GM12892 (cell line): ENCODE measurements around the gene CDH22.

ENCODE experiments used
- POLR2A ChIP-seq: IDR thresholded peaks from 2 replicates; pipeline ENCODE4 v1.6.1; 2011; ENCODE audit warnings: low read depth, low read length, control low read depth
- TAF1 ChIP-seq: IDR thresholded peaks from 2 replicates; pipeline ENCODE4 v1.6.1; 2011; ENCODE audit warnings: low read depth, mild to moderate bottlenecking, control low read depth, low read length, borderline replicate concordance

DNA sequence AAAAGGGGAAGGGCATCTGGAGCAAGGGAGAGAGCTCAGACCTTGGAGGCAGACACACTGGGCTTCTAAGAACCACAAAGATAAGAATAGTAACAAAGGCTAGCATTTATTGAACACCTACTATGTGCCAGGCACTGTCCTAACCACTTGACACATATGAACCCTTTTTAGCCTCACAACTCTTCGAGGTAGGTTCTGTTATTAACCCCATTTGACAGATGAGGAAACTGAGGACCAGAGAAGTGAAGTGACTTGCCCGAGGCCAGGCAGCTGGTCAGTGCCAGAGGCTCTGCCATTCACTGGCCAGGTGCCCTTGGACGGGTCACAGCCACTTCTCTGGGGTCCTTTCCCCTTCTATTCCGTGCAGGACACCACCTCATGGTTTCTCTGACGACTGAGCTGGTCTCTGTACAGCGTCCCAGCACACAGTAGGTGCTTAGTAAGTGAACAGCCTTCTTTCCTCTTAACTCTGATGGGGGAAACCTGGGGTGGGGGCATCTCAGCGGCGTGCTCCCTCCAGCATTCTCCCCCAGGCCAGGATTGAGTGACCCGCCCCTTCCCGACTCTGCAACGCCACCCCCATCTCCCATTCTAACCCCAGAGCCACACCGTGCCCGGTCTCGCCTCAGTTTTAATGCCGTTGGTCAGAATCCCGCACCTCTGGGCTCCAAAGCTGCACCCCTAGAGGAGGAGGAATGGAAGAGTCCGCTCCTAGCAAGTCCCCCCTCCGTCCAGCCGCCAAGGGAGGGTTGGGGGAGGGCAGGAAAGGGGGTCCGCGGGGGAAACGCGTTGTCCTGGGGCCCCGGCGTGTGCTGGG, 134.4 kb downstream of the CDH22 start:
- no peak for TF ChIP-seq POLR2A
- TF ChIP-seq TAF1 = no peak
